Activated T-cell treated with anti-CD3 and anti-CD28 coated beads, Interleukin-2, amount 50 U/mL, for 1 hour (primary cell): ENCODE data around the gene BID.
A peak's percentile ranks its signal among the peaks of the same experiment; 100 is the strongest.

ENCODE experiments used
- DNase-seq: peaks from one replicate; pipeline ENCODE4 v3.0.0-alpha.2; 2020

BID gene

GRCh38 chr22:17774206-17774925, at the start of gene BID:
BID (minus strand) TSS chr22:17774469; CDS start chr22:17750116, 24,353 bp downstream.
- DNase-seq: peak; percentile 61

GRCh38 chr22:17823964-17824363, 49.7 kb upstream of the BID start:
- DNase-seq: no peak

- no peak for DNase-seq
Measured at GRCh38 chr22:17823226-17823625, 49.0 kb upstream of the BID start.

- DNase-seq: no peak
Measured at GRCh38 chr22:17822087-17822486, 47.8 kb upstream of the BID start.

GRCh38 chr22:17820879-17821439, 46.7 kb upstream of the BID start:
- no peak for DNase-seq

GRCh38 chr22:17818649-17819048, 44.4 kb upstream of the BID start:
- no peak for DNase-seq

GRCh38 chr22:17818180-17818579, 43.9 kb upstream of the BID start:
- DNase-seq: no peak

GRCh38 chr22:17817511-17818065, 43.3 kb upstream of the BID start:
- DNase-seq: no peak

- no peak for DNase-seq
Measured at GRCh38 chr22:17817079-17817478, 42.8 kb upstream of the BID start.

GRCh38 chr22:17816649-17817048, 42.4 kb upstream of the BID start:
- no peak for DNase-seq

GRCh38 chr22:17815703-17816254, 41.5 kb upstream of the BID start:
- no peak for DNase-seq

GRCh38 chr22:17814830-17815229, 40.6 kb upstream of the BID start:
- DNase-seq: no peak

GRCh38 chr22:17814084-17814483, 39.8 kb upstream of the BID start:
- no peak for DNase-seq

GRCh38 chr22:17811119-17811518, 36.9 kb upstream of the BID start:
- no peak for DNase-seq

- no peak for DNase-seq
Measured at GRCh38 chr22:17810570-17811116, 36.4 kb upstream of the BID start.

GRCh38 chr22:17808693-17809403, 34.6 kb upstream of the BID start:
- DNase-seq: no peak

- no peak for DNase-seq
Measured at GRCh38 chr22:17807578-17808410, 33.5 kb upstream of the BID start.

- no peak for DNase-seq
Measured at GRCh38 chr22:17807086-17807485, 32.8 kb upstream of the BID start.

- DNase-seq: no peak
Measured at GRCh38 chr22:17806437-17806836, 32.2 kb upstream of the BID start.

- no peak for DNase-seq
Measured at GRCh38 chr22:17804331-17805080, 30.2 kb upstream of the BID start.

- no peak for DNase-seq
Measured at GRCh38 chr22:17803609-17804270, 29.5 kb upstream of the BID start.
